Lung microvascular endothelial cell (primary cell): Measurements from ENCODE around the gene SMTNL2. TPM values are rescaled to one million over a fixed set of nuclear protein-coding genes. Genes with fewer than 3 reads are reported as not detected.
"Not testable (repeated sequence)": the region's sequence is repeated elsewhere in the genome, so short reads cannot be mapped to it uniquely, and the experiment has no call there.

Experiments used
- DNase-seq, 2 donors: peaks; one replicate each; pipeline versions ENCODE4 v3.0.0 to v3.0.0-alpha.2; 2010; ENCODE audit warnings: low read depth in 2 of 2
- total RNA-seq: library from RNA; depleted of rRNA; stranded (reverse); fragments of >200 nt; gene quantifications from 2 replicates; pipeline ENCODE4 v1.2.1, GENCODE V29; 2014

SMTNL2 gene
- total RNA-seq, 1 donor from 2014 or later = not detected

DNA sequence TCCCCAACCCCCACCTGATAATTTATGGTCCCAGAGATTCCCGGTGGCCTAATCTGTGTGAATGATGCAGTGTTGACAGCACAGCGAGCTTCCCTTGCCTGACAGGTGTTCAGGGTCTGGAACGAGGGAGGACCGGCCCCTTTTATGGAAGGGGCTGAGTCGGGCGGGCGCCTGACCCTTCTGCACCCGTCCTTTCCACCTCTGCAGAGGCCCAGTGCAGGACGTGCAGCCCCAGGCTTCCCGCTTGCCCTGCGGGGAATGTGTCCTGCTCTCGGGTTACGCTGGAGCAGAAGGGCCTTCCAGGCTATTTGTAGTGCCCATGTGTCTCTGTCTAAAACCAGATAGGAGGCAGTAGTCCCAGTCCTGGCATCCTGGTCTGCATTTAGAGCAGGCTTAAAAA is 16.2 kb downstream of the SMTNL2 start:
- DNase-seq = no peak

- no peak for DNase-seq
Measured at GRCh38 chr17:4601326-4601725, 17.0 kb downstream of the SMTNL2 start.

GRCh38 chr17:4602041-4602440 is 17.7 kb downstream of the SMTNL2 start:
- DNase-seq = no peak

DNA sequence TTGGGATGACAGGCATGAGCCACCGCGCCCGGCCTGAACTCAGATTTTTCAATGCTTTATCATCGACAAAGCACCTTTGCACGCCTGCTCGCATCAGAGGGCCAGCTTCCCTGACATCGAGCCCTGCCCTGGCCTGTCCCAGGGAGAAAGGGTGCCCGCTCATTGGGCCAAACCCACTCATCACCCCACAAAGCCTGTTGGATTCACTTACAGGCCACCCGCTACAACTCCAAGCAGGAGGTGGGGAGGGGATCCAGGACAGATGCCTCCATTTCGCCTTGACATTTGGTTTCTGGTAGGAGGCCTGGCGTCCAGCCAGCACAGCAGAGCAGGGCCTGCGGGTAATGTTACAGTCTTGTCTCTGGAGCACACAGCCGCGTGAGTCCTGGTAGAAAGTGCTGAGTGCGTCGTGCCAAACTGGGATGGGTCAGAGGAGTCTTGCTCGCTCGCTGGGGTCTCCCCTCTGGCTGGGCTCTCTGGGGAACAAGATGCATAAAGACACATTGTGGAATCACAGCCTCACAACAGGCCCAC is 19.8 kb downstream of the SMTNL2 start:
- no peak for DNase-seq

- DNase-seq = not testable (repeated sequence)
Measured at GRCh38 chr17:4604736-4605135, 20.4 kb downstream of the SMTNL2 start.

GRCh38 chr17:4605826-4606225 is 21.5 kb downstream of the SMTNL2 start:
- no peak for DNase-seq

DNA sequence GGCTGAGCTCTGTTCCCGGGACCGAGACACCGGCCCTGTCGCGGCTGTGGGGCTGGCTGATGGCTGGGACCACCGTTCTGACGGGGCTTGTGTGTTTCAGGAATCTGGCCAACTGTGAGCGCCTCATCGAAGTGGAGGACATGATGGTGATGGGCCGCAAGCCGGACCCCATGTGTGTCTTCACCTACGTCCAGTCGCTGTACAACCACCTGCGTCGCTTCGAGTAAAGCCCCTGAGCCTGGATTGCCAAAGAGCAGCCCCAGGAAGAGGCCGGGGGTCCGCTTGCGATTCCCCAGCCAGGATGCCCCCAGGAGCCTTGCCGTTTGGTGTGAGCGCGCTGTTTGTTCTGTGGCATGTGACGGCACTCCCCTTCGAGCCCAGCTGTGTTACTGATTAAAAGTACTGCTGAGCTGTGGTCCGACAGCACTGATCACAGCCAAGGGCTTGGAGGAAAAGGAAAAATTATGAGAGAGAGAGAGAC is 23.0 kb downstream of the SMTNL2 start:
- DNase-seq = no peak

GRCh38 chr17:4607773-4608187 is 23.5 kb downstream of the SMTNL2 start:
- DNase-seq = peak in 1 of 2 donors; percentile 43

DNA sequence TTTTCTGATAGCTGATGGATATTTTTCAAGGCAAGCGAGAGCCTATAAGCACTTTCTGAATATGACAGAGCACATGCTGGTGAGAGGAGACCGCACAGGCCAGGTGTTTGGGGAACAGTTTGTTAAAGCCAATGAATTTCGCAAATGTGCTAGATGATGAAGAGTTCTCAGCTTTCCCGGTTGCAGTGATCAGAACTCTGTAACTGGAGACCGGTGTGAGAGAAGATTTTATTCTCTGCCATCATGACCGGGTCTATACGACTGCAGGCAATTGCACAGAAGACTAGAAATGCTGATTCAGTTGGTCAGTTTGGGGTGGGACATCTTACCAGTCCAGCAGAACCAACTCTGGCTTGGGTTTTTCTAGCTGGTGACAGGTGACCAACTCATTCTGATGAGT is 25.4 kb downstream of the SMTNL2 start:
- no peak for DNase-seq

DNA sequence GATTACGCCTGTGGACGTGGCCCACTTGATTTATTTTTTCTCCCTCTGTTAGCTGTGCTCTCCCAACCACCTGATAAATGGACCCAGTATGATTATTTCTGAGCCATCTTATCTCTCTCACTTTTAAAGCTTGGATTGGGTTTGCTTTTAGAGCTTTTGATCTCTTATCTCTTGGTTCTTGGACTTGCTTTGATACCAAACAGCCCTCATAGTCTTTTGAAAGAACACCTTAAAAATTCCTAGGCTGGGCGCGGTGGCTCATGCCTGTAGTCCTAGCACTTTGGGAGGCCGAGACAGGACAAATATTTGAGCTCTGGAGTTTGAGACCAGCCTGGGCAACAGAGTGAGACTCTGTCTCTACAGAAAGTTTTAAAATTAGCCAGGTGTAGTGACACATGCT is 25.8 kb downstream of the SMTNL2 start:
- no peak for DNase-seq

- DNase-seq = no peak
Measured at GRCh38 chr17:4610656-4611055, 26.3 kb downstream of the SMTNL2 start.

DNA sequence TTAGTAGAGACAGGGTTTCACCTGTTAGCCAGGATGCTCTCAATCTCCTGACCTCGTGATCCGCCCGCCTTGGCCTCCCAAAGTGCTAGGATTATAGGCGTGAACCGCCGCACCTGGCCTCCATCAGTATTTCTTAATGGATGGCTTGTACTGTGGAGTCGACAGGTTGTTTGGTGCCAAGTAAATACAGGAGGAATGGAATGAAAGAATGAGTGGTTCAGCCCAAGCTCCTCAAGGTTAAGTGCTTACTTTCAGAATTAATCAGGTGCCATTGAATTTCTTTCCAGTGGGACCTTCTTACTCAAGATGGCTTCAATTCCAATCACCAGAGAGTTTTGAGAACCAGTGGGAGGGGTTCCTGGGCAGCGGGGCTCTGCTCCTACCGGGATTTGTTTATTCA is 32.1 kb downstream of the SMTNL2 start:
- no peak for DNase-seq

- no peak for DNase-seq
Measured at GRCh38 chr17:4617090-4617489, 32.8 kb downstream of the SMTNL2 start.

DNA sequence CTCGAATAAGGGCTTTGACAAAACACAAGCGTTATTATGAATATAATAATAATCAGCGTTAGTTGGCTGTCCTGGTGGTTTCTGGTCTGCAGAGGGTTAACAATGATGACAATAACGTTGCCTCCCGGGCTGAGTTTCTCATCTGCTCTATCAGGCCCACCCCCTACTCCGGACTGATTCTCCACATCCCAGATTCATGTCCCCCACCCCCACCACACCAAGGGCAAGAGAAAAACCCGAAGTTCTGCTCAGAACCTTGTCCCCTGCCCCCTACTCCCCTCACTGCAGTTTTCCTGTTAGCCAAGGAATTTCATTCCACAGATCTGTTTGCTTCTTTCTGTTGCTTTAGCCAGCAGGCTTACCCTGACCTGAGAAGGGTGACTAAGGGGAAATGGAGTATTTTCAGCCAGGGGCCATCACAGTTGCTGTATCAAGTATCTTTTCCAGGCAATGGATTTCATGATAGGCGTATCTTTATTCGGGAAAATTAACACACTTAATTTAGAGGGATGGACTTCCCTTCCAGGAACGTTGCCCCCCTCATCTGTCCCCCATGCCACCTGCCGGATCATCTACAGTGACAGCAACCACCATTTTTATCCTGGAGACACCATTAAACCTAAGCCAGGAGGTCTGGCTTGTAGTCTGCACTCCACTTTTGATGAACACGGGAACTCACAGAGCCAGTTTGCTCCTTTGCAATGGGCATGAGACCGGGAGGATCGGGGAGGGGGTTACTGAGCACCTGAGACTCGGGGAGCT is 33.4 kb downstream of the SMTNL2 start:
- DNase-seq = no peak

DNA sequence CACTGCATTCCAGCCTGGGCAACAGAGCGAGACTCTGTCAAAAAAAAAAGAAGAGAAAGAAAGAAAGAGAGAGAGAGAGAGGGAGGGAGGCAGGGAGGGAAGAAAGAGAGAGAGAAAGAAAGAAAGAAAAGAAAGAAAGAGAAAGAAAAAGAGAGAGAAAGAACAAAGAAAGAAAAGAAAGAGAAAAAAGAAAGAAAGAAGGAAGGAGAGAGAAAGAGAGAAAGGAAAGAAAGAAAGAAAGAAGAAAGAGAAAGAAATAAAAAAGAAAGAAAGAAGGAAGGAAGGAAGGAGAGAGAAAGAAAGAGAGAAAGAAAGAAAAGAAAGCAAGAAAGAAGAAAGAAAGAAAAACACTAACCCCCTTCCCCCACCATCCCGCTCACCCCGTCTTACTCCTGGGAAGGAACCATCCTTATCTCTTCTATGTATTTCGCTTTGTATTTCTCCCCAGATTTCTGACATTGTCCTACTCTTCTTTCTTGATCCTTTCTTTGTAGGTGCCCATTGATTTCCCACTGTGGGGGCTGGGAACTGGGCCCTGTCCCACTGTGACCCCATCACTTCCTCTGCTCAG is 36.3 kb downstream of the SMTNL2 start:
- no peak for DNase-seq

GRCh38 chr17:4622375-4622774 is 38.0 kb downstream of the SMTNL2 start:
- no peak for DNase-seq

- DNase-seq = no peak
Measured at GRCh38 chr17:4623249-4623648, 38.9 kb downstream of the SMTNL2 start.

DNA sequence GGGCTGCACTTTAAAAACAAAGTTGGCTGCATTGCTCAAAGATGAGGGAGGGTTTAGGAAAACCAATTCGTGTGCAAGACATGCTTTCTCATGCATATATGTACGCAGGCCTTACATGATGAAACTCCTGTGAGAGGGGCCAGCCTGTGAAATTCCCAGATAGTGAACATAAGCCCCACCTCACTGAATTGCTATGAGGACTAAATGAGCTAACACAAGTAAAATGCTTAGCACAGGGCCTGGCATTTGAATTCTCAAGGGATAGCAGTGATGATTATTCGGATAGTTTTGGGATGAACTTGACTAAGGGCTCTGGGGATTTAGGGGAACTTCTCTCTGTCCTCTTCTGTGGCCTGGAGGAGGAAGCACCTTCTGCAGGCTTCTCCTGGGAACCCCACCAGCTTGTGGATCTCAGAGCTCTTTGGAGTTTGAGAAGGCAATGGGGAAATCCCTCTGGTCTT is 40.2 kb downstream of the SMTNL2 start:
- DNase-seq = not testable (repeated sequence)

DNA sequence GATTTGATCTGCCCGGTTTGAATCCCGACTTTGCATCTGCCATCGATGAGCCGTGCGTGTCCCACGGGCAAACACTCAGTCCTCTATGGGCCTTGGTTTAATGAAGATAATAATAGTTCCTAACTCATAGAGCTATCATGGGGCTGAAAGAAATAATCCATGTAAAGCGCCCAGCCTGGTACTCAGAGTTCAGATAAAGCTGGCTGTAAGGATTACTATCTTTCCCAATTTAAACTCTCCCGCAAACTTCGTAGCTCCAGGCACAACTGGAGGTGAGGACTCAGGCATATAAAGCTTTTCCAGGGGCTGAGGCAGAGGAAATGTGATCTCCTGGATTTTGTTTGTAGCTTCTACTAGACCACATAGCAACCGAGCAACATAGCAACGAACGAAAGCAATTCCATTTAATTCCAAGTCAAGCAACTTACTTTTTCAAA is 40.9 kb downstream of the SMTNL2 start:
- peak; percentile 28 to 37 for DNase-seq

DNA sequence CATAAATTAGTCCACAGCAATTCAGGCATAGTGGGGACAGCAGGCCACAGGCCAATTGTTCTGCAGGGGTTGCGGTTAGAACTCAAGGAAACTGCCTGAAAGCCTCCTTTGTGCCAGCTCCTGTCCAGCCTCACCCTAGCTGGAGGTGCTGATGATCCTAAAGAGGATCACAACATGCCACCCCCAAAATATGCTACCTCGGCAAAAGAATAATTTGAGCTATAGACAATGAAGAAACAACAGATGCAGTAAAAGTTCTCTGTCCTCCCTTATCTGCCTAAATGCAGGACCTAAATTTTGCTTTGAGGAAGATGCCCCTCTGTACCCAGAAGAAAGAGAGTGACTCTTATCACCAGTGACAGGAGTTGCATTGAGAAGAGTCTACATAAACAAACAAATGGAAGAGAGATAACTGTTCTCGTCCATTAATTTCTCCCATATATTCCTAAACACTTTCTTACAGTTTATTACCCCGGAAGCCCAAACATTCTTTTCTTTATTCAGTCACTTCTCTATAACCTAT is 42.5 kb downstream of the SMTNL2 start:
- no peak for DNase-seq

- no peak for DNase-seq
Measured at GRCh38 chr17:4631431-4631830, 47.1 kb downstream of the SMTNL2 start.

DNA sequence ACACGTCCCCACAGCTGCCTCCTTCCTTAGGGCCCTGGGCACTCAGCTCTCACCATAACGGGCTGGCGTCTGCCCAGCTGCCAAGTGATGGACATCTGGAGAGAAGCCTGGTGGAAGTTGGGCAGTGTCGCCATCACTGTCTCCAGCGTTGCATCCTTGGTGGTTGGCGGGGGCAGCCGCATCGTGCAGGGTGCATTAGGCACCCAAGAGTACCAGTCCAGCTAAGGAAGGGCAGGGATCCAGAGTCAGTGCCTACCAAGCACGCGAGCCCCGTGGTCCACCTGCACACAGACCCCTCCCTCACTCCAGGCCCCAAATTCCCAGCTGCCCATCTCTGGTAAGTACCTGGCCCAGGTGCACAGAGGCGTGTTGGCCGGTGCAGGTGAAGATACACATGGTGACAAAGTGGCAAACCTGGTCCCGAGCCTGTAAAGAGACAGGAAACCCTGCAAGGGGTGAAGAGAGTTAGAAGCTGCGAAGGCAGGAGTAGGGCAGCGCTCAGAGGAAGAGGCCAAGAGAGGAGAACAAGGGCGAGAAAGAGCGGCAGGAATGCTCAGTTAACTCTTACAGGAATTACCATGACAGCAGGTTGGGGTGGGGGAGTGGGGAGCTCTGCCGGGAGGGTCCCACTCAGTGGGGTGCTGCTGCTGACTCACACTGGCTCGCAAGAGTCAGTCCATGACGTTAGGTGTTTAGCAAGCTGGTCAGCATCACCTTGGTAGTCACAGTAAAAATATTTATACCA is 47.7 kb downstream of the SMTNL2 start:
- no peak for DNase-seq
